GM21528 (cell line): ENCODE measurements around the gene FLYWCH2.
"Not testable (repeated sequence)": the region's sequence is repeated elsewhere in the genome, so short reads cannot be mapped to it uniquely, and the experiment has no call there.

Experiments
- ATAC-seq: cut with Tn5 transposase; IDR thresholded peaks from one replicate; pipeline ENCODE4 v1.9.1; 2021; ENCODE audit warnings: mild to moderate bottlenecking, moderate library complexity; ENCODE audit not compliant: unreplicated experiment, low FRiP score

The FLYWCH2 gene

GRCh38 chr16:2881783-2882649, 999 bp upstream of the FLYWCH2 start:
- ATAC-seq, result peak; percentile 2

- ATAC-seq, result no peak
Measured at GRCh38 chr16:2883458-2883908, 468 bp downstream of the FLYWCH2 start.

- ATAC-seq, result no peak
Measured at GRCh38 chr16:2884041-2884451, 1.0 kb downstream of the FLYWCH2 start.

- no peak for ATAC-seq
Measured at GRCh38 chr16:2894231-2894630, 11.2 kb downstream of the FLYWCH2 start.

GRCh38 chr16:2895813-2896212, 12.8 kb downstream of the FLYWCH2 start:
- no peak for ATAC-seq

- no peak for ATAC-seq
Measured at GRCh38 chr16:2896480-2897010, 13.5 kb downstream of the FLYWCH2 start.

- no peak for ATAC-seq
Measured at GRCh38 chr16:2897110-2897509, 14.1 kb downstream of the FLYWCH2 start.

- ATAC-seq, result no peak
Measured at GRCh38 chr16:2898831-2899563, 16.0 kb downstream of the FLYWCH2 start.

GRCh38 chr16:2899564-2900072, 16.6 kb downstream of the FLYWCH2 start:
- ATAC-seq, result no peak

GRCh38 chr16:2900526-2901075, 17.6 kb downstream of the FLYWCH2 start:
- ATAC-seq, result no peak

GRCh38 chr16:2902337-2903130, 19.5 kb downstream of the FLYWCH2 start:
- ATAC-seq, result no peak

- peak; percentile 57 for ATAC-seq
Measured at GRCh38 chr16:2904100-2904921, 21.3 kb downstream of the FLYWCH2 start.

- ATAC-seq, result peak; percentile 31
Measured at GRCh38 chr16:2904922-2905240, 21.9 kb downstream of the FLYWCH2 start.

- peak; percentile 62 for ATAC-seq
Measured at GRCh38 chr16:2905241-2905987, 22.4 kb downstream of the FLYWCH2 start.

GRCh38 chr16:2905988-2906387, 23.0 kb downstream of the FLYWCH2 start:
- ATAC-seq, result no peak

- not testable (repeated sequence) for ATAC-seq
Measured at GRCh38 chr16:2907084-2907753, 24.2 kb downstream of the FLYWCH2 start.

- ATAC-seq, result no peak
Measured at GRCh38 chr16:2910441-2910969, 27.5 kb downstream of the FLYWCH2 start.
